Type B pancreatic cell (in vitro differentiated cells): Measurements from ENCODE around the gene RPS3. TPM values are rescaled to one million over a fixed set of nuclear protein-coding genes. Genes with fewer than 3 reads are reported as not detected.

Source experiments
- DNase-seq: peaks from one replicate; pipeline ENCODE4 v3.0.0; 2021; ENCODE audit warnings: mixed read lengths; ENCODE audit not compliant: unreplicated experiment; ENCODE audit errors: extremely low spot score
- H3K27ac Mint-ChIP-seq: 2 replicates; pipeline ENCODE4 v1.8.0; 2021; ENCODE audit warnings: mild to moderate bottlenecking, mixed read lengths
- H3K27me3 Mint-ChIP-seq: 2 replicates; pipeline ENCODE4 v1.8.0; 2021; ENCODE audit warnings: mixed read lengths
- H3K36me3 Mint-ChIP-seq: 2 replicates; pipeline ENCODE4 v1.8.0; 2021; ENCODE audit warnings: mixed read lengths
- H3K4me1 Mint-ChIP-seq: one replicate; pipeline ENCODE4 v1.8.0; 2021; ENCODE audit warnings: mixed read lengths; ENCODE audit not compliant: unreplicated experiment
- H3K4me3 Mint-ChIP-seq: 2 replicates; pipeline ENCODE4 v1.8.0; 2021; ENCODE audit warnings: mild to moderate bottlenecking, mixed read lengths
- H3K9me3 Mint-ChIP-seq: 2 replicates; pipeline ENCODE4 v1.8.0; 2021; ENCODE audit warnings: mixed read lengths
- total RNA-seq: library from RNA; stranded (reverse); gene quantifications from 2 replicates; pipeline ENCODE4 v1.2.1, GENCODE V29; 2021; ENCODE audit warnings: low replicate concordance
- TF ChIP-seq, protein P1 (sequence below): fragments of 200-600 bp; sonication (generic); conservative IDR thresholded peaks from 2 replicates; pipeline ENCODE4 v1.5.0; 2021; ENCODE audit warnings: antibody characterized with exemption, mild to moderate bottlenecking

Gene RPS3
- total RNA-seq, 1 donor from 2014 or later: 3,442 TPM

DNA sequence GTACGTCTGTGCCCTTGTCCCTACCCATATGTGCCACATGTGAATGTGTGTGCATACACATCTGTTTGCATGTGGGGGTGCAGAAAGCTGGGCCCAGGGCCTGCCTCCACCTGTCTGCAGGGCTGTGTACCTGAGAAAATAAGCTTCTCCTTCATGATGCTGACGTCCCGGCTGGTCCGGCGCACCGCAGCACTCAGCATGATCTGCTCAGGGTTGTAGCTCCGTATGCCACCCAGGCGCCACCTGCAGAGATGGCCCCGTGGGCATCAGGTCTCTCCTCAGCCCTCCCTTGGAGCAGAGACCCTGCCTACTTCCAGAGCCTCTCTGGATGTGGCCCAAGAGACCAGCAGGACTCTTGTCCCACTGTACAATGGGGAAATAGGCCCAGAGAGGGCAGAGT is 37.5 kb downstream of the RPS3 start:
- no peak for DNase-seq
- TF ChIP-seq, protein P1, sequence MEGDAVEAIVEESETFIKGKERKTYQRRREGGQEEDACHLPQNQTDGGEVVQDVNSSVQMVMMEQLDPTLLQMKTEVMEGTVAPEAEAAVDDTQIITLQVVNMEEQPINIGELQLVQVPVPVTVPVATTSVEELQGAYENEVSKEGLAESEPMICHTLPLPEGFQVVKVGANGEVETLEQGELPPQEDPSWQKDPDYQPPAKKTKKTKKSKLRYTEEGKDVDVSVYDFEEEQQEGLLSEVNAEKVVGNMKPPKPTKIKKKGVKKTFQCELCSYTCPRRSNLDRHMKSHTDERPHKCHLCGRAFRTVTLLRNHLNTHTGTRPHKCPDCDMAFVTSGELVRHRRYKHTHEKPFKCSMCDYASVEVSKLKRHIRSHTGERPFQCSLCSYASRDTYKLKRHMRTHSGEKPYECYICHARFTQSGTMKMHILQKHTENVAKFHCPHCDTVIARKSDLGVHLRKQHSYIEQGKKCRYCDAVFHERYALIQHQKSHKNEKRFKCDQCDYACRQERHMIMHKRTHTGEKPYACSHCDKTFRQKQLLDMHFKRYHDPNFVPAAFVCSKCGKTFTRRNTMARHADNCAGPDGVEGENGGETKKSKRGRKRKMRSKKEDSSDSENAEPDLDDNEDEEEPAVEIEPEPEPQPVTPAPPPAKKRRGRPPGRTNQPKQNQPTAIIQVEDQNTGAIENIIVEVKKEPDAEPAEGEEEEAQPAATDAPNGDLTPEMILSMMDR: no peak
- H3K36me3 Mint-ChIP-seq: no peaks in the 10 kb centered on the region
- H3K4me3 Mint-ChIP-seq: no peak overlapping the region
- H3K27me3 Mint-ChIP-seq: peaks cover 27% of the 10 kb centered on the region
- H3K27ac Mint-ChIP-seq: no peak overlapping the region
- peaks cover 1% of the 10 kb centered on the region for H3K4me1 Mint-ChIP-seq
- H3K9me3 Mint-ChIP-seq: no peaks in the 10 kb centered on the region

DNA sequence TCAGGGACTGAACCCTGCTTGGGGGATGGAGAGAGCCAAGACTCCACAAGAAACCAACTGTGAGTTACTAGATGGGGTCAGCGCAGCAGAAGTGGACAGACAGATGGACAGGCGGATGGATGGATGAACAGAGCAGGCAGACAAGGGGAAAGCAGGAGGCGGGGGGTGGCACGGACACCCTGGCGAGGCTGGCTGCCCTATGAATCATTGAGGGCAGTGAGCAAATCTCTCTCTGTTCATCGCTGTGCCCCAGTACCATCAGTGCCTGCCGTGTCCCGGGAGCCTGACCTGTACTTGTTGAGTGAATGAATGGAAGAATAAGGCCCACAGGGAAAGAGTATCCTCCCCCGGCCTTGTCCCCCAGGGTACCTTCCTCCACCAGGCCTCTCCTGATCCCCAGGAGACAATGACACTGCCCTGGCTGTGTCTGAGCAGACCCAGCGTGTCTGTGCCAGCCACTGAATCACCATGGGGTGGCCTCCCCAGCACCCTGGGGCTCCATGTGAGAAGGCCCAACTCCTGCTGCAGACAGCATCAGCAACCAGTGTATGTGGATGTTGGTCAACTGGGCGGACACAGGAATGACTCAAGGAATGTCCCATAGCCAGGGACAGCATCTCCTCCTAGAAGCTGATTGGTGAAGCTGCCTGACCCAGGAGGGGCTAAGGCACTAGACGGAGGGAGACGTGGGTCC is 38.8 kb downstream of the RPS3 start:
- TF ChIP-seq, protein P1: no peak
- Mint-ChIP-seq H3K27ac (no peak overlapping the region), H3K4me1 (peaks cover 4% of the 10 kb centered on the region)

DNA sequence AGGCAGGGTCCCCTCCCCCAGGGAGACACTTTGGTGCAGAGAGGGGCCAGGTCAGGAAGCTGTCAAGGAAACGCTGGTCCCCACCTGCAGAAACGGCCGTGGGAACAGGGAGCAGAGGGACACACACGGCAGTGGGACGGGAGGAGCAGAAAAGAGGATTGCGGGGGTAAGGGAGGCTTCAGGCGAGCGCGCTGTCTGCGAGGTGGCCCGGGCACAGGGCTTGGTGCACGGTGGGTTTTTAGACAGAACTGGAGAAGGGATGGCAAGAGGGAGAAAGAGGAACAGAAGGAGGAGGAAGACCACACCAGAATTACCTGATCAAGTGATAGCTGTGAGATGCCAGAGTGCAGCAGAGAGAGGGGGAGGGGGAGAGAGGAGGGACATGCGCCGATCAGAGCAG is 39.7 kb downstream of the RPS3 start:
- no peak overlapping the region for H3K4me3 Mint-ChIP-seq

More for the DNA sequence above, 38.8 kb downstream of the RPS3 start:
- DNase-seq: no peak
- H3K9me3 Mint-ChIP-seq: no peaks in the 10 kb centered on the region
- no peaks in the 10 kb centered on the region for H3K36me3 Mint-ChIP-seq
- peaks cover 14% of the 10 kb centered on the region for H3K27me3 Mint-ChIP-seq
- no peak overlapping the region for H3K4me3 Mint-ChIP-seq

DNA sequence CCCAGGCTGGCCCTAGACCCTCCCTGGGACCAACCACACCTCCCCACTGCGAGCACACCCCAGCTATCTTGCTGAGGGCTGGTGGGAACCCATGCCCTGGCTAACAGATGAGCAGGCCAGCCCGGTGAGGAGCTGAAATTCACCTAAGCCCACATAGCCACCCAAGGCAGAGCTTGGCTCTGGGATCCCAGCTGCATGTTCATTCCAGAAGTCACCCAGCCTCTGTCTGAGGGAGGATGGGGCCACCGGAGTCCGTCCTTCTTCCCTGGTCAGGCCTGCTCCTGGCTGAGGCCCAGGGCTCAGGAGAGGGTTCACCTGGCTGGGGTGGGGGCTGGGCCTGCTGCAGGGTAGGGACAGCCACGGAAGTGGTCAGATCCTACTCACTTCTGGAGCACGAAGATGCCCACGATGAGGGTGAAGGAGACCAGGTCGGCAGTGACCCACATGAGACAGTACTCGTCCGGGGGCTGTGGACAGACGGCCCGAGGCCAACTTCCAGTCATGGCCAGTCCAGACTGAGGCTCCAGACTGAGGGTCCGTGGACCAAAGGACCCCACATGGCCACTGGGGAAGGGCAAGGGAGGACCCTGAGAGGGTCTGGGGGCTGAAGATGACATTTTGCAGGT is 40.3 kb downstream of the RPS3 start:
- Mint-ChIP-seq H3K4me3 (no peak overlapping the region), H3K36me3 (no peaks in the 10 kb centered on the region), H3K4me1 (peaks cover 4% of the 10 kb centered on the region), H3K27me3 (peaks cover 3% of the 10 kb centered on the region), H3K27ac (no peak overlapping the region), H3K9me3 (no peaks in the 10 kb centered on the region)
- TF ChIP-seq, protein P1: no peak
- DNase-seq: no peak

More for the DNA sequence above, 39.7 kb downstream of the RPS3 start:
- no peaks in the 10 kb centered on the region for H3K36me3 Mint-ChIP-seq
- H3K9me3 Mint-ChIP-seq: no peaks in the 10 kb centered on the region
- H3K4me1 Mint-ChIP-seq: peaks cover 4% of the 10 kb centered on the region
- no peak overlapping the region for H3K27ac Mint-ChIP-seq
- TF ChIP-seq, protein P1: no peak
- no peak for DNase-seq
- peaks cover 6% of the 10 kb centered on the region for H3K27me3 Mint-ChIP-seq

DNA sequence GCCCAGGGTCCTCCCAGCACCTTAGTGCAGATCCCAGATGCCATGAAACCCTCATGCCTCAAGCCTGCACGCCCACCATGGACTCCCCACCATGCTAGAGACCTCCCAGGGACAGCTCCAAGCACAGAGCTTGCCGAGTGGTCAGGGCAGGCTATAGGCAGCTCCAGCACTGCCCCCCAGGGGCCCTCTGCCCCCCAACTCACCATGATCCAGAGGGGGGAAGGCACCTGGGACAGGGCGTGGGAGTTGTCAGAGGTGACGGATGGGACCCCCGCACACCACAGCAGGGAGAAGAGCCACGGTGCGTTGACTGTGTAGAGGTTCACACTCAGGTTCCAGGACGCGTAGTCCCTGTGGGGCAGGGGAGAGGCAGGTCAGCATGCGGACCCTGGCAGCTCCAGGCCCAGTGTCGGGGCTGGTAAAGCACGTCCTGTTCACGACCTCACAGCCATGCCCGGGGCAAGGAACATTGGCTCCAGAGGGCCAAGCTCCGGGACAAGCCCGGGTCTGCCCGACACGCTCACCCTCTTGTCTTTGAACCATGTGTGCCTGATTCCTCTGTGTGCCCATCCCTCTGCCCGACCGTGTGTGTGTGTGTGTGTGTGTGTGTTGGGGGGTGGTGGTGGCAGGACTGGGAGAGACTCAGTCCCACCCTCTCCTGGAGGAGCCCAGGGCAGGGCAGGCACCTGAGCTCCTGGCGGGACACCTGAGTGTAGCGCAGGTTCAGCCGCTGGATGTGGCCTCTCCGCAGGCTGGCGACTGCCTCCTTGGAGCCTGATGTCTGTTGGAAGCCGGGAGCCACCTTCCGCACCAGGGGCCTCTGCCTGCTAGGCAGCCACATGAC is 41.9 kb downstream of the RPS3 start:
- Mint-ChIP-seq H3K4me3 (no peak overlapping the region), H3K4me1 (peaks cover 9% of the 10 kb centered on the region), H3K9me3 (no peaks in the 10 kb centered on the region), H3K27me3 (peaks cover 4% of the 10 kb centered on the region), H3K36me3 (no peaks in the 10 kb centered on the region), H3K27ac (no peak overlapping the region)
- TF ChIP-seq, protein P1: no peak
- no peak for DNase-seq
